ENCODE data around the gene RASA2.

DNA sequence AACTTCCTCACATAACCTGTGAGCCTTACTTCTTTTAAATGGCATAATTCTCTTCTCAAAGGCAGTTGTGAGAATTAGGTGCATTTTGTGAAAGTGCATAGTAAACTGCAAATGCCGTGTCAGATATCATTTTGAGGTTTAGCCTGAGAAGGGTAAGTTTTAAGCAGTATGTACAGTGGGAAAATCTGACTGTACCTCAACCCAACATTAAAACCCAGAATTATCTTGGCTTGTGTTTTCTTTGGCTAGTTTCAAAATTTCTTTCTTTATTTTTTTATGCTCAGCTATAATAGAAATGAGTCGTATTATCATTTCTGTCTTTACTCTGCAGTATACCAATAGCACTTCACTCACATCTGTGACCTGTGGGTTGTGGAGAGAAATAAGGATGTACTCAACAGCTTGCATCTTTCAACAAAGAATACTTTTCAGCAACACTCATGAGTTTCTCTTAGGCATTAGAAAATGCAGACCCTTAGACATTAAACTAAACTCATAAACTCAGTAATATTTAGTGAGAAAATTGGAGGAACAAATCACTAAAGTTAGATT lies 65.7 kb downstream of the RASA2 start:
- TF ChIP-seq, protein P1, sequence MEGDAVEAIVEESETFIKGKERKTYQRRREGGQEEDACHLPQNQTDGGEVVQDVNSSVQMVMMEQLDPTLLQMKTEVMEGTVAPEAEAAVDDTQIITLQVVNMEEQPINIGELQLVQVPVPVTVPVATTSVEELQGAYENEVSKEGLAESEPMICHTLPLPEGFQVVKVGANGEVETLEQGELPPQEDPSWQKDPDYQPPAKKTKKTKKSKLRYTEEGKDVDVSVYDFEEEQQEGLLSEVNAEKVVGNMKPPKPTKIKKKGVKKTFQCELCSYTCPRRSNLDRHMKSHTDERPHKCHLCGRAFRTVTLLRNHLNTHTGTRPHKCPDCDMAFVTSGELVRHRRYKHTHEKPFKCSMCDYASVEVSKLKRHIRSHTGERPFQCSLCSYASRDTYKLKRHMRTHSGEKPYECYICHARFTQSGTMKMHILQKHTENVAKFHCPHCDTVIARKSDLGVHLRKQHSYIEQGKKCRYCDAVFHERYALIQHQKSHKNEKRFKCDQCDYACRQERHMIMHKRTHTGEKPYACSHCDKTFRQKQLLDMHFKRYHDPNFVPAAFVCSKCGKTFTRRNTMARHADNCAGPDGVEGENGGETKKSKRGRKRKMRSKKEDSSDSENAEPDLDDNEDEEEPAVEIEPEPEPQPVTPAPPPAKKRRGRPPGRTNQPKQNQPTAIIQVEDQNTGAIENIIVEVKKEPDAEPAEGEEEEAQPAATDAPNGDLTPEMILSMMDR (IDR thresholded peaks at IDR 0.05; ENCODE audit: poor library complexity) = no peak
- TF ChIP-seq EZH2 (IDR thresholded peaks at IDR 0.05; ENCODE audit: borderline replicate concordance) = no peak

Data from hepatocyte (in vitro differentiated cells).